ENCODE measurements around the gene ARL5A. TPM values are rescaled to one million over a fixed set of nuclear protein-coding genes. Genes with fewer than 3 reads are reported as not detected.

The ARL5A gene
- total RNA-seq, 4 donors from 2014 or later, result 60.1 to 82.2 (median 64.3) TPM

- no peak for DNase-seq (ENCODE audit: extremely low spot score)
- Histone ChIP-seq H3K36me3 (peaks cover 0 to 2% (median 0%) of the 10 kb centered on the region in 4 donors), H3K4me3 (no peak overlapping the region), H3K9me3 (no peaks in the 10 kb centered on the region), H3K27ac (replicated peaks in 1 of 4) (no peak overlapping the region), H3K4me1 (peaks cover 14 to 27% (median 15%) of the 10 kb centered on the region in 4 donors), H3K27me3 (no peaks in the 10 kb centered on the region)
- intact Hi-C loops (cut with DNase I), result no loop called here
- TF ChIP-seq POLR2A (IDR thresholded peaks at IDR 0.05; ENCODE audit: low read depth) (no peak), EP300 (IDR thresholded peaks at IDR 0.05) (no peak), POLR2AphosphoS5 (IDR thresholded peaks at IDR 0.05) (no peak)
- TF ChIP-seq, protein P1, sequence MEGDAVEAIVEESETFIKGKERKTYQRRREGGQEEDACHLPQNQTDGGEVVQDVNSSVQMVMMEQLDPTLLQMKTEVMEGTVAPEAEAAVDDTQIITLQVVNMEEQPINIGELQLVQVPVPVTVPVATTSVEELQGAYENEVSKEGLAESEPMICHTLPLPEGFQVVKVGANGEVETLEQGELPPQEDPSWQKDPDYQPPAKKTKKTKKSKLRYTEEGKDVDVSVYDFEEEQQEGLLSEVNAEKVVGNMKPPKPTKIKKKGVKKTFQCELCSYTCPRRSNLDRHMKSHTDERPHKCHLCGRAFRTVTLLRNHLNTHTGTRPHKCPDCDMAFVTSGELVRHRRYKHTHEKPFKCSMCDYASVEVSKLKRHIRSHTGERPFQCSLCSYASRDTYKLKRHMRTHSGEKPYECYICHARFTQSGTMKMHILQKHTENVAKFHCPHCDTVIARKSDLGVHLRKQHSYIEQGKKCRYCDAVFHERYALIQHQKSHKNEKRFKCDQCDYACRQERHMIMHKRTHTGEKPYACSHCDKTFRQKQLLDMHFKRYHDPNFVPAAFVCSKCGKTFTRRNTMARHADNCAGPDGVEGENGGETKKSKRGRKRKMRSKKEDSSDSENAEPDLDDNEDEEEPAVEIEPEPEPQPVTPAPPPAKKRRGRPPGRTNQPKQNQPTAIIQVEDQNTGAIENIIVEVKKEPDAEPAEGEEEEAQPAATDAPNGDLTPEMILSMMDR (IDR thresholded peaks at IDR 0.05), result no peak
- 73% methylated on average over 2 of the region's 2 CpGs for WGBS
Measured at GRCh38 chr2:151767536-151767935, 60.7 kb downstream of the ARL5A start.

DNA sequence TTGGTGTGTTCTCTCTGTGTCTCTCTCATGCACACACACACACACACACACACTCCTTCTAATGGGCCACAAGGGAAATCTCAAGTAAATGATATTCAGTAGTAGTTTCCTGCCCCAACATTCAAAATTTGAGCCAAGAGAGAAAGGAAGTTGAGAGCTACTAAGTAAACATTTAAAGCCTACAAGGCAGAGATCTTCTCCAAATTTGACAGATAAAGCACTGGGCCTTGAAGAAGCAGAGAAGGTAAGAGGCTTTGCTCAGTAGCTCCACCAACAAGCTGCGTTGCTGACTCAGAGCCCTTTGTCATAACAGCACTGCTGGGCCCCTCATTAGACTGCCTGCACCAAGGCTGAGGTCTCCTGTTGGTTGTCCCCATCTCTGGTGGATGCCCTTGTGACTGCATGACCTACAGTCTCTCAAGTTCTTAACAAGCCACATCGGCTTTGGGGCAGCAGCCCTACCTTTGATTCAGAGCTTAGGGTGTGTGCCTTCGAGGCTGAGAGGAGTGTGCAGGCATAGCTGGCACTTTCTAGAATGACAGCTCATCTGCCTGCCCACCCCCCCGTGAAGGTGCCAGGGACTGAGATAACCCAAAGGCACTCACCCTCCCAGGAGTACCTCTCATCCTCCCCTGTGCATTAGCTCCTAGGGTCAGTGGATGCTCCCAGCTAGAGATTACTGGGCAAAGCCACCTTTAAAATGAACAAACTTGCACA is 61.6 kb downstream of the ARL5A start:
- Histone ChIP-seq H3K36me3 (peaks cover 0 to 2% (median 0%) of the 10 kb centered on the region in 4 donors), H3K9me3 (no peaks in the 10 kb centered on the region), H3K4me1 (peaks cover 5 to 18% (median 12%) of the 10 kb centered on the region in 4 donors), H3K4me3 (no peak overlapping the region), H3K27me3 (no peaks in the 10 kb centered on the region), H3K27ac (replicated peaks in 1 of 4) (no peak overlapping the region)
- WGBS, result 84% methylated on average over 3 of the region's 4 CpGs
- no peak for TF ChIP-seq POLR2AphosphoS5 (IDR thresholded peaks at IDR 0.05)
- TF ChIP-seq, protein P1 (IDR thresholded peaks at IDR 0.05), result no peak
- TF ChIP-seq EP300 (IDR thresholded peaks at IDR 0.05), result no peak
- no peak for TF ChIP-seq POLR2A (IDR thresholded peaks at IDR 0.05; ENCODE audit: low read depth)
- DNase-seq (ENCODE audit: extremely low spot score), result no peak
- intact Hi-C loops (cut with DNase I), result no loop called here

GRCh38 chr2:151765760-151766410 is 62.3 kb downstream of the ARL5A start:
- WGBS, result 93% methylated on average over 10 of the region's 10 CpGs
- H3K4me3 ChIP-seq, result no peak overlapping the region
- intact Hi-C loops (cut with DNase I), result no loop called here
- no peak overlapping the region for H3K27ac ChIP-seq (replicated peaks in 1 of 4)
- no peaks in the 10 kb centered on the region for H3K9me3 ChIP-seq
- DNase-seq (ENCODE audit: extremely low spot score), result no peak
- H3K36me3 ChIP-seq, result peaks cover 0 to 2% (median 0%) of the 10 kb centered on the region in 4 donors
- no peaks in the 10 kb centered on the region for H3K27me3 ChIP-seq
- TF ChIP-seq POLR2AphosphoS5 (IDR thresholded peaks at IDR 0.05) (no peak), EP300 (IDR thresholded peaks at IDR 0.05) (no peak), POLR2A (IDR thresholded peaks at IDR 0.05; ENCODE audit: low read depth) (no peak)
- TF ChIP-seq, protein P1 (IDR thresholded peaks at IDR 0.05), result no peak
- H3K4me1 ChIP-seq, result peaks cover 0 to 14% (median 8%) of the 10 kb centered on the region in 4 donors

DNA sequence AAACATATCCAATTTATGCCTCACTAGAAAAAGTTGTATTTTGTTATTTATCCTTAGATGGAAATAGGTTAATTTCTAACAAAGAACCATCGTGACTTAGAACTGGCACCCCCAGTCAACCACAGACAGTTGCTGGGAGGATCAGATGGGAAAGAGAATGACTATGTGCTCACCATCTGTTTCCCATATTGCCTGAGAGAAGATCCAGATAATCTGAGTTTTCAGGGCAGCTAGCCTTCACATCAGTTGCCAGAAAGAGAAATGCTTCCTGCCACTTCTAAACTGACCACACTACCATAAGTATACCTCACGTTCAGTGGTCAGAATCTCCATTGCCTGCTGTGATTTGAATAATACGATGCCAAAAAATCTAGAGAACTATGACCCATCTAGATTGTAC is 65.5 kb downstream of the ARL5A start:
- no peak for TF ChIP-seq POLR2AphosphoS5 (IDR thresholded peaks at IDR 0.05)
- TF ChIP-seq EP300 (IDR thresholded peaks at IDR 0.05), result no peak
- TF ChIP-seq, protein P1 (IDR thresholded peaks at IDR 0.05), result no peak
- TF ChIP-seq POLR2A (IDR thresholded peaks at IDR 0.05; ENCODE audit: low read depth), result no peak
- WGBS, result 74% methylated on average over 3 of the region's 3 CpGs
- Histone ChIP-seq H3K4me1 (peaks cover 3 to 14% (median 10%) of the 10 kb centered on the region in 4 donors), H3K36me3 (peaks cover 0 to 2% (median 0%) of the 10 kb centered on the region in 4 donors), H3K4me3 (no peak overlapping the region), H3K27me3 (no peaks in the 10 kb centered on the region), H3K9me3 (no peaks in the 10 kb centered on the region), H3K27ac (replicated peaks in 1 of 4) (no peak overlapping the region)
- DNase-seq (ENCODE audit: extremely low spot score), result no peak
- intact Hi-C loops (cut with DNase I), result no loop called here

Measured in esophagus muscularis mucosa (tissue), 4 donors.